ENCODE measurements around the gene ZNF701. TPM values are rescaled to one million over a fixed set of nuclear protein-coding genes. Genes with fewer than 3 reads are reported as not detected.
"Not testable (repeated sequence)": the region's sequence is repeated elsewhere in the genome, so short reads cannot be mapped to it uniquely, and the experiment has no call there.

The ZNF701 gene
- total RNA-seq, 3 donors from 2014 or later: 14.6 to 27.5 (median 21.0) TPM

- TF ChIP-seq CTCF (IDR thresholded peaks at IDR 0.05) (no peak), POLR2AphosphoS5 (IDR thresholded peaks at IDR 0.05) (no peak), POLR2A (IDR thresholded peaks at IDR 0.05) (no peak)
Observed at GRCh38 chr19:52585604-52586003, 15.5 kb downstream of the ZNF701 start.

DNA sequence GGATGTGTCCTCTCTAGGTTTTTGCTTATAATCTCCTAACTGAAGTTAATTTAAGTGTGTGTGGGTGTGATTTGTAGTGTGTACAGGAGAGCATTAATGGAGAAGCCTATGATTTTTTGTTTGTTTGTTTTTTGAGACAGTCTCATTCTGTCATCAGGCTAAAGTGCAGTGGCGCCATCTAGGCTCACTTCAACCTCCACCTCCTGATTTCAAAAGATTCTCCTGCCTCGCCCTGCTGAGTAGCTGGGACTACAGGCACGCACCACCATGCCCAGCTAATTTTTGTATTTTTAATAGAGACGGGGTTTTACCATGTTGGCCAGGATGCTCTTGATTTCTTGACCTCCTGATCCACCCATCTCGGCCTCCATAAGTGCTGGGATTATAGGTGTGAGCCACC, 20.6 kb downstream of the ZNF701 start:
- intact Hi-C loops (cut with DNase I; ENCODE audit: low total_unique reads): no loop called here
- DNase-seq (ENCODE audit: low spot score in 2 of 2): no peak
- TF ChIP-seq POLR2A (IDR thresholded peaks at IDR 0.05): no peak
- TF ChIP-seq POLR2AphosphoS5 (IDR thresholded peaks at IDR 0.05): no peak
- TF ChIP-seq CTCF (IDR thresholded peaks at IDR 0.05): no peak
- Histone ChIP-seq H3K27me3 (no peaks in the 10 kb centered on the region), H3K4me1 (no peaks in the 10 kb centered on the region), H3K36me3 (no peaks in the 10 kb centered on the region), H3K9me3 (no peaks in the 10 kb centered on the region), H3K4me3 (no peak overlapping the region), H3K27ac (no peak overlapping the region)

More at GRCh38 chr19:52585604-52586003, 15.5 kb downstream of the ZNF701 start:
- no peak overlapping the region for H3K27ac ChIP-seq
- no peaks in the 10 kb centered on the region for H3K27me3 ChIP-seq
- DNase-seq (ENCODE audit: low spot score in 2 of 2): no peak
- no peaks in the 10 kb centered on the region for H3K36me3 ChIP-seq
- intact Hi-C loops (cut with DNase I; ENCODE audit: low total_unique reads): no loop called here
- H3K4me1 ChIP-seq: no peaks in the 10 kb centered on the region
- H3K9me3 ChIP-seq: peaks cover 3 to 15% of the 10 kb centered on the region in 2 donors
- H3K4me3 ChIP-seq: no peak overlapping the region

- no peak overlapping the region for H3K27ac ChIP-seq
- H3K36me3 ChIP-seq: no peaks in the 10 kb centered on the region
- no peak for TF ChIP-seq POLR2A (IDR thresholded peaks at IDR 0.05)
- no peak for TF ChIP-seq CTCF (IDR thresholded peaks at IDR 0.05)
- TF ChIP-seq POLR2AphosphoS5 (IDR thresholded peaks at IDR 0.05): no peak
- H3K4me1 ChIP-seq: no peaks in the 10 kb centered on the region
- DNase-seq (ENCODE audit: low spot score in 2 of 2): no peak
- intact Hi-C loops (cut with DNase I; ENCODE audit: low total_unique reads): no loop called here
- no peaks in the 10 kb centered on the region for H3K27me3 ChIP-seq
- H3K4me3 ChIP-seq: no peak overlapping the region
- no peaks in the 10 kb centered on the region for H3K9me3 ChIP-seq
Observed at GRCh38 chr19:52592301-52592700, 22.2 kb downstream of the ZNF701 start.

DNA sequence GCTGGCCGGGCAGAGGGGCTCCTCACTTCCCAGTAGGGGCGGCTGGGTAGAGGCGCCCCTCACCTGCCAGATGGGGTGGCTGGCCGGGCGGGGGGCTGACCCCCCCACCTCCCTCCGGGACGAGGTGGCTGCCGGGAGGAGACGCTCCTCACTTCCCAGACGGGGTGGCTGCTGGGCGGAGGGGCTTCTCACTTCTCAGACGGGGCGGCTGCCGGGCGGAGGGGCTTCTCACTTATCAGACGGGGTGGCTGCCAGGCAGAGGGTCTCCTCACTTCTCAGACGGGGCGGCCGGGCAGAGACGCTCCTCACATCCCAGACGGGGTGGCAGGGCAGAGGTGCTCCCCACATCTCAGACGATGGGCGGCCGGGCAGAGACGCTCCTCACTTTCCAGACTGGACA, 23.4 kb downstream of the ZNF701 start:
- intact Hi-C loops (cut with DNase I; ENCODE audit: low total_unique reads); DNase-seq (ENCODE audit: low spot score in 2 of 2); H3K36me3 ChIP-seq; H3K4me3 ChIP-seq; H3K9me3 ChIP-seq; H3K27me3 ChIP-seq; H3K4me1 ChIP-seq; H3K27ac ChIP-seq: not testable (repeated sequence)

DNA sequence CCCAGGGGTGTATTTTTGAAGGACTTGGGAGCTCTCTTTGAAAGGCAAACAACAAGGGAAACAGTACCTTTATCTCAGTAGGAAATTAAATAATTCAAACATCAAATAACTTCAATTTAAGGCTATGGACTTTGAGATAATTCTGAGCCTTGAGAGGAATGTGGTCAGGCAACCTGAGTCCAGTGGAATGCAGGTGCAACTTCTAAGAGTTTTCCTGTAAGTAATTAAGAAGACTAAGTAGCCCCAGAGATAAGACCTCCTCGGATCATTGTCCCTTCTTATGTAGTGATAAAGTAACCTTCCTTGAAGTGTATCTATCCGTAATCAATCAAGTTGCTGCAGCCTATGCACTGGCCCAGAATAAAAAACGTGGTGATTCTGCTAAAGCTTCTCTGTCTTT, 29.2 kb downstream of the ZNF701 start:
- no peak overlapping the region for H3K4me3 ChIP-seq
- TF ChIP-seq POLR2AphosphoS5 (IDR thresholded peaks at IDR 0.05) (no peak), POLR2A (IDR thresholded peaks at IDR 0.05) (no peak), CTCF (IDR thresholded peaks at IDR 0.05) (no peak)
- DNase-seq (ENCODE audit: low spot score in 2 of 2): no peak
- H3K36me3 ChIP-seq: no peaks in the 10 kb centered on the region
- H3K9me3 ChIP-seq: no peaks in the 10 kb centered on the region
- intact Hi-C loops (cut with DNase I; ENCODE audit: low total_unique reads): no loop called here
- H3K27me3 ChIP-seq: no peaks in the 10 kb centered on the region
- H3K4me1 ChIP-seq: no peaks in the 10 kb centered on the region
- H3K27ac ChIP-seq: no peak overlapping the region

DNA sequence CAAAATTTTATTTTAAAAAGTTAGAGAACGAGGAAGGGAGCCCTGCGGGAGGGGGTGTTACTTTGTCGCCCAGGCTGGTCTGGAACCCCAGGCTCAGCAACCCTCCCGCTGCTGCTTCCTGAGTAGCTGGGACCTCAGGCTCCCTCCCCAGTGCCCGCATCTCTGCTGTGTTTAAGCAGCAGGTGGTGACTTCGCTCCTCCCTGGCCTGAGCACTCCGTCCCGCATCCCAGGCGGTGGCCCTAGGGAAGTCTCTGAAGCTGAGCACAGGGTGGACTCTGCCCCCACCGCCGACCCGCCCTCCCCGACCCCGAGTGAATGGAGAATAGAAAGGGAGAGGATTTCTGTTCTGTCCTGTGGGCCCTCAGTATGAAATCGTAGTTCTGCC, 30.5 kb downstream of the ZNF701 start:
- Histone ChIP-seq H3K36me3 (no peaks in the 10 kb centered on the region), H3K4me3 (peak overlapping the region; percentile 65 to 83 (median 74)), H3K9me3 (no peaks in the 10 kb centered on the region), H3K27me3 (no peaks in the 10 kb centered on the region), H3K27ac (peak overlapping the region; percentile 75 to 91), H3K4me1 (no peaks in the 10 kb centered on the region)
- no peak for DNase-seq (ENCODE audit: low spot score in 2 of 2)
- intact Hi-C loops (cut with DNase I; ENCODE audit: low total_unique reads): no loop called here
- no peak for TF ChIP-seq POLR2AphosphoS5 (IDR thresholded peaks at IDR 0.05)
- no peak for TF ChIP-seq CTCF (IDR thresholded peaks at IDR 0.05)
- no peak for TF ChIP-seq POLR2A (IDR thresholded peaks at IDR 0.05)

Data from breast epithelium (tissue), 4 donors.